Tibial nerve (tissue), 4 donors: Measurements from ENCODE around the gene RALBP1.

ENCODE experiments used
- CTCF ChIP-seq, 5 experiments: fragments of 200-600 bp in 3 of 5; fragments of 450-650 bp in 2 of 5; sonication (generic) in 3 of 5; IDR thresholded peaks; one replicate each; pipeline ENCODE4 v1.5.1; 2016 to 2019; ENCODE audit warnings: antibody characterized with exemption in 5 of 5, mild to moderate bottlenecking in 3 of 5, moderate library complexity in 2 of 5
- EP300 ChIP-seq, 2 donors: sonication (generic); formaldehyde crosslinking; IDR thresholded peaks; one replicate each; pipeline ENCODE4 v1.6.1; 2017; ENCODE audit warnings: antibody characterized with exemption in 2 of 2, mild to moderate bottlenecking in 1 of 2

- no peak for TF ChIP-seq CTCF (IDR thresholded peaks at IDR 0.05)
- TF ChIP-seq EP300 (IDR thresholded peaks at IDR 0.05): no peak
Observed at GRCh38 chr18:9495916-9496705, 20.8 kb downstream of the RALBP1 start.
